Measurements from ENCODE around the gene PRR5.

Gene PRR5

GRCh38 chr22:44714703-44715350, 12.8 kb downstream of the PRR5 start:
- no peak for DNase-seq (ENCODE audit: low spot score)

- DNase-seq (ENCODE audit: low spot score): no peak
These were observed 16.4 kb downstream of the PRR5 start for GRCh38 chr22:44718418-44718817.

GRCh38 chr22:44719586-44720368, 17.8 kb downstream of the PRR5 start:
- no peak for DNase-seq (ENCODE audit: low spot score)

- no peak for DNase-seq (ENCODE audit: low spot score)
These were observed 19.2 kb downstream of the PRR5 start for GRCh38 chr22:44721213-44721612.

- no peak for DNase-seq (ENCODE audit: low spot score)
These were observed 20.6 kb downstream of the PRR5 start for GRCh38 chr22:44722611-44723010.

- DNase-seq (ENCODE audit: low spot score): no peak
These were observed 21.8 kb downstream of the PRR5 start for GRCh38 chr22:44723801-44724200.

- no peak for DNase-seq (ENCODE audit: low spot score)
These were observed 22.4 kb downstream of the PRR5 start for GRCh38 chr22:44724416-44724815.

GRCh38 chr22:44724859-44725258, 22.9 kb downstream of the PRR5 start:
- no peak for DNase-seq (ENCODE audit: low spot score)

- DNase-seq (ENCODE audit: low spot score): no peak
These were observed 24.4 kb downstream of the PRR5 start for GRCh38 chr22:44726439-44726838.

- no peak for DNase-seq (ENCODE audit: low spot score)
These were observed 25.1 kb downstream of the PRR5 start for GRCh38 chr22:44727148-44727547.

- DNase-seq (ENCODE audit: low spot score): no peak
These were observed 25.7 kb downstream of the PRR5 start for GRCh38 chr22:44727709-44728108.

GRCh38 chr22:44728761-44729324, 26.8 kb downstream of the PRR5 start:
- DNase-seq (ENCODE audit: low spot score): no peak

GRCh38 chr22:44729391-44730021, 27.5 kb downstream of the PRR5 start:
- peak; percentile 89 for DNase-seq (ENCODE audit: low spot score)

- no peak for DNase-seq (ENCODE audit: low spot score)
These were observed 28.0 kb downstream of the PRR5 start for GRCh38 chr22:44730022-44730393.

GRCh38 chr22:44730490-44731356, 28.7 kb downstream of the PRR5 start:
- DNase-seq (ENCODE audit: low spot score): no peak

- no peak for DNase-seq (ENCODE audit: low spot score)
These were observed 29.5 kb downstream of the PRR5 start for GRCh38 chr22:44731357-44731970.

GRCh38 chr22:44732017-44732561, 30.1 kb downstream of the PRR5 start:
- DNase-seq (ENCODE audit: low spot score): no peak

GRCh38 chr22:44732661-44733060, 30.7 kb downstream of the PRR5 start:
- no peak for DNase-seq (ENCODE audit: low spot score)

- DNase-seq (ENCODE audit: low spot score): no peak
These were observed 31.6 kb downstream of the PRR5 start for GRCh38 chr22:44733426-44734106.

- DNase-seq (ENCODE audit: low spot score): no peak
These were observed 32.3 kb downstream of the PRR5 start for GRCh38 chr22:44734278-44734677.

Data from left forelimb (tissue), 1 donor.